Mesenchymal stem cell (in vitro differentiated cells and primary cell): ENCODE measurements around the gene KIR3DL1.

Experiments used
- DNase-seq: peaks from one replicate; pipeline ENCODE4 v3.0.0-alpha.2; 2013
- H2AFZ ChIP-seq: one replicate; pipeline ENCODE4 v1.6.1; 2013; ENCODE audit warnings: low read depth, mild to moderate bottlenecking, control low read depth, inconsistent platforms, low read length, moderate library complexity
- H2AK5ac ChIP-seq: 2 replicates; pipeline ENCODE4 v1.6.1; 2013; ENCODE audit warnings: low read length, moderate library complexity, mild to moderate bottlenecking, inconsistent platforms; ENCODE audit not compliant: severe bottlenecking
- H2BK120ac ChIP-seq: one replicate; pipeline ENCODE4 v1.6.1; 2013; ENCODE audit warnings: low read depth, mild to moderate bottlenecking, inconsistent platforms, low read length, moderate library complexity
- H2BK12ac ChIP-seq, 2 experiments: one replicate each; pipeline ENCODE4 v1.6.1; 2013; ENCODE audit warnings: inconsistent platforms in 2 of 2, low read length in 2 of 2, mild to moderate bottlenecking in 2 of 2, moderate library complexity in 2 of 2, control low read depth in 1 of 2
- H2BK15ac ChIP-seq: one replicate; pipeline ENCODE4 v1.6.1; 2013; ENCODE audit warnings: mild to moderate bottlenecking, low read depth, inconsistent platforms; ENCODE audit not compliant: poor library complexity, severe bottlenecking
- H2BK5ac ChIP-seq: 2 replicates; pipeline ENCODE4 v1.6.1; 2013; ENCODE audit warnings: low read depth, mild to moderate bottlenecking, low read length, control low read depth, inconsistent platforms; ENCODE audit not compliant: poor library complexity, severe bottlenecking
- H3K14ac ChIP-seq, 2 experiments: one replicate each; pipeline ENCODE4 v1.6.1; 2013; ENCODE audit warnings: inconsistent platforms in 2 of 2, low read length in 2 of 2, control low read depth in 1 of 2, mild to moderate bottlenecking in 1 of 2, moderate library complexity in 1 of 2
- H3K18ac ChIP-seq, 2 experiments: one replicate each; pipeline ENCODE4 v1.6.1; 2013; ENCODE audit warnings: inconsistent platforms in 2 of 2, low read length in 2 of 2, control low read depth in 1 of 2, low read depth in 1 of 2, mild to moderate bottlenecking in 1 of 2
- H3K23ac ChIP-seq, 2 experiments: one replicate each; pipeline ENCODE4 v1.6.1; 2013; ENCODE audit warnings: inconsistent platforms in 2 of 2, low read length in 2 of 2, mild to moderate bottlenecking in 2 of 2, moderate library complexity in 2 of 2, control low read depth in 1 of 2
- H3K27ac ChIP-seq: 2 replicates; pipeline ENCODE4 v1.5.1; 2013; ENCODE audit warnings: mild to moderate bottlenecking, moderate library complexity, low read length, control low read depth, inconsistent platforms; ENCODE audit not compliant: poor library complexity, severe bottlenecking
- H3K27me3 ChIP-seq, 2 experiments: 2 replicates each; pipeline versions ENCODE4 v1.6.1 to v1.7.0; 2013; ENCODE audit warnings: low read length in 2 of 2, mild to moderate bottlenecking in 2 of 2, moderate library complexity in 2 of 2, control low read depth in 1 of 2, inconsistent platforms in 1 of 2; ENCODE audit not compliant: control insufficient read depth in 1 of 2, insufficient read depth in 1 of 2
- H3K36me3 ChIP-seq, 2 experiments: 2 replicates each; pipeline versions ENCODE4 v1.6.1 to v1.7.0; 2013; ENCODE audit warnings: low read length in 2 of 2, control low read depth in 1 of 2, inconsistent platforms in 1 of 2, low read depth in 1 of 2, mild to moderate bottlenecking in 1 of 2; ENCODE audit not compliant: insufficient read depth in 2 of 2, control insufficient read depth in 1 of 2
- H3K4ac ChIP-seq, 2 experiments: one replicate each; pipeline ENCODE4 v1.6.1; 2013; ENCODE audit warnings: inconsistent platforms in 2 of 2, low read length in 2 of 2, mild to moderate bottlenecking in 2 of 2, moderate library complexity in 2 of 2, control low read depth in 1 of 2, low read depth in 1 of 2
- H3K4me1 ChIP-seq: 2 replicates; pipeline ENCODE4 v1.6.1; 2013; ENCODE audit warnings: low read depth, low read length, control low read depth; ENCODE audit not compliant: control insufficient read depth, insufficient read depth
- H3K4me2 ChIP-seq: 2 replicates; pipeline ENCODE4 v1.6.1; 2013; ENCODE audit warnings: low read length, mild to moderate bottlenecking, inconsistent platforms; ENCODE audit not compliant: poor library complexity, severe bottlenecking
- H3K4me3 ChIP-seq, 2 experiments: 2 replicates each; pipeline versions ENCODE4 v1.5.1 to v1.7.0; 2013; ENCODE audit warnings: low read length in 2 of 2, mild to moderate bottlenecking in 2 of 2, control low read depth in 1 of 2, low read depth in 1 of 2; ENCODE audit not compliant: insufficient read depth in 1 of 2
- H3K79me1 ChIP-seq: replicated peaks from 2 replicates; pipeline ENCODE4 v1.6.1; 2013; ENCODE audit warnings: mild to moderate bottlenecking, control low read depth, low read length, inconsistent platforms; ENCODE audit not compliant: poor library complexity, severe bottlenecking
- H3K9ac ChIP-seq: 2 replicates; pipeline ENCODE4 v1.7.0; 2013; ENCODE audit warnings: mild to moderate bottlenecking, low read length, moderate library complexity
- H3K9me3 ChIP-seq: 2 replicates; pipeline ENCODE4 v1.7.0; 2013; ENCODE audit warnings: mild to moderate bottlenecking, low read length; ENCODE audit not compliant: control insufficient read depth
- H4K8ac ChIP-seq: one replicate; pipeline ENCODE4 v1.6.1; 2013; ENCODE audit warnings: inconsistent platforms, mild to moderate bottlenecking, low read length, moderate library complexity
- H4K91ac ChIP-seq: one replicate; pipeline ENCODE4 v1.6.1; 2013; ENCODE audit warnings: mild to moderate bottlenecking, low read length, inconsistent platforms
- WGBS: methylation state at CpG from one replicate; pipeline ENCODE4 v1.1.7; 2013; ENCODE audit warnings: mixed read lengths; 5-methylcytosine and 5-hydroxymethylcytosine counted together

KIR3DL1 gene

DNA sequence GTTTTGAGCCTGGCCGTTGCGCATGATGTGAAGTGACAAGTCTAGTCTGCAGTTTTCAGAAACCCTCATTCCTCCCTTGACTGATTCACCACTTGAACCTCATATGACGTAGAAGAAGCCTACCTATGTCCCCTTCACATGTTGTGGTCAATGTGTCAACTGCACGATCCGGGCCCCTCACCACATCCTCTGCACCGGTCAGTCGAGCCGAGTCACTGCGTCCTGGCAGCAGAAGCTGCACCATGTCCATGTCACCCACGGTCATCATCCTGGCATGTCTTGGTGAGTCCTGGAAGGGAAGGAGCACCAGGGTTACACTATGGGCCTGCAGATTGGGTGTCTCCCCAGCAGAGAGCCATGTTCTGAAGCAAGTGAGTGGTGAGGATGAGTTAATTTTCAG lies 12.9 kb upstream of the KIR3DL1 start, which contains the start of gene KIR2DL4:
TSS of gene KIR2DL4 (plus strand) at position 201 of the 400 bp plus-strand sequence. CDS start at position 243, 42 bp downstream.
- Histone ChIP-seq H2AFZ (no peak within 1 kb of the TSS), H3K4ac (no peak within 1 kb of the TSS), H3K18ac (no peak within 1 kb of the TSS), H3K4me3 (no peak within 1 kb of the TSS), H3K9ac (no peak within 1 kb of the TSS), H2BK120ac (no peak within 1 kb of the TSS), H3K36me3 (no peaks in the 10 kb centered on the region), H3K79me1 (no peaks in the 10 kb centered on the region), H2BK12ac (no peak within 1 kb of the TSS), H2BK15ac (no peak within 1 kb of the TSS), H4K91ac (no peak within 1 kb of the TSS), H2BK5ac (no peak within 1 kb of the TSS), H3K9me3 (peaks cover 13% of the 10 kb centered on the region), H3K14ac (no peak within 1 kb of the TSS), H3K4me2 (no peak within 1 kb of the TSS), H3K4me1 (no peaks in the 10 kb centered on the region), H4K8ac (no peak within 1 kb of the TSS), H2AK5ac (no peak within 1 kb of the TSS), H3K27me3 (no peaks in the 10 kb centered on the region), H3K23ac (no peak within 1 kb of the TSS), H3K27ac (no peak within 1 kb of the TSS)
- DNase-seq: no peak
- WGBS: 83% methylated on average over 9 of the region's 10 CpGs

DNA sequence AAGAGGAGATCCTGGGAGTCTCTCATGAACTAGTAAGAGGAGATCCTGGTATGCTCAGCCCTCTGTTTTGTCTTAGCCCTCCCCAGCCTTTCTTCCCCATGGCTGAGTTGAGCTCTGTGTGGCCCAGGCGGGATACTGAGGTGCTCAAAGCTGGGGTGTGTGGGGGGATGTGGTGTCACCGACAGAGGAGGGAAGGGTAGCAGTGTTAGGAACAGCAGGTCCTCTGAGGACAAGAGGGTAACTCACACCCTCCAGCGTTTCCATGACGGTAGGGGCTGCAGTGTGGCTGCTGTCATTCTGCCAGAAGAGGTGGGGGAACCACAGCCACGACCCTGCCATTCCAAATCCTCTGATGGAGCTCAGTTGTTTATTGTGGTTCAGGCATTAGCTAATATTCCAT lies 12.2 kb upstream of the KIR3DL1 start:
- H3K4me3 ChIP-seq: no peak overlapping the region
- H2BK15ac ChIP-seq: no peak overlapping the region
- WGBS: 49% methylated on average over 2 of the region's 5 CpGs
- no peak overlapping the region for H3K14ac ChIP-seq
- no peak overlapping the region for H4K8ac ChIP-seq
- H3K27ac ChIP-seq: no peak overlapping the region
- no peaks in the 10 kb centered on the region for H3K27me3 ChIP-seq
- no peak overlapping the region for H4K91ac ChIP-seq
- H3K4me2 ChIP-seq: no peak overlapping the region
- H3K9me3 ChIP-seq: peaks cover 15% of the 10 kb centered on the region
- H3K79me1 ChIP-seq: no peaks in the 10 kb centered on the region
- H2AFZ ChIP-seq: no peak overlapping the region
- H2AK5ac ChIP-seq: no peak overlapping the region
- no peak overlapping the region for H3K23ac ChIP-seq
- no peak overlapping the region for H2BK5ac ChIP-seq
- no peaks in the 10 kb centered on the region for H3K4me1 ChIP-seq
- H2BK12ac ChIP-seq: no peak overlapping the region
- H3K18ac ChIP-seq: no peak overlapping the region
- H3K4ac ChIP-seq: no peak overlapping the region
- H3K9ac ChIP-seq: no peak overlapping the region
- H2BK120ac ChIP-seq: no peak overlapping the region
- no peak for DNase-seq
- H3K36me3 ChIP-seq: no peaks in the 10 kb centered on the region

DNA sequence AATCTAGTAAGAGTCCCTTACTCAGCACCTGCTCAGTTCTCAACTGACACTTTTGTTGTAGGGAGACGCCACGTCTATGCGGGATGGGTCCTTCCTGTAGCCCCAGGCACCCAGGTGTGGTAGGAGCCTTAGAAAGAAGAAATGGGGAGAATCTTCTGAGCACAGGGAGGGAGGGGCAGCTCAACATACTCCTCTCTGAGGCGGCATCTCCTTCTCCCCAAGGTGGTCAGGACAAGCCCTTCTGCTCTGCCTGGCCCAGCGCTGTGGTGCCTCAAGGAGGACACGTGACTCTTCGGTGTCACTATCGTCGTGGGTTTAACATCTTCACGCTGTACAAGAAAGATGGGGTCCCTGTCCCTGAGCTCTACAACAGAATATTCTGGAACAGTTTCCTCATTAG lies 11.7 kb upstream of the KIR3DL1 start:
- H3K4ac ChIP-seq: no peak overlapping the region
- H3K9ac ChIP-seq: no peak overlapping the region
- no peak overlapping the region for H2BK15ac ChIP-seq
- no peak overlapping the region for H4K8ac ChIP-seq
- no peaks in the 10 kb centered on the region for H3K4me1 ChIP-seq
- no peaks in the 10 kb centered on the region for H3K27me3 ChIP-seq
- no peak overlapping the region for H3K4me3 ChIP-seq
- H3K23ac ChIP-seq: no peak overlapping the region
- no peak overlapping the region for H3K27ac ChIP-seq
- no peak overlapping the region for H4K91ac ChIP-seq
- H2BK5ac ChIP-seq: no peak overlapping the region
- no peaks in the 10 kb centered on the region for H3K36me3 ChIP-seq
- H2BK120ac ChIP-seq: no peak overlapping the region
- no peak overlapping the region for H3K18ac ChIP-seq
- no peak overlapping the region for H2AFZ ChIP-seq
- H3K79me1 ChIP-seq: no peaks in the 10 kb centered on the region
- no peak overlapping the region for H3K4me2 ChIP-seq
- peaks cover 16% of the 10 kb centered on the region for H3K9me3 ChIP-seq
- no peak for DNase-seq
- 71% methylated on average over 10 of the region's 10 CpGs for WGBS
- H3K14ac ChIP-seq: no peak overlapping the region
- H2AK5ac ChIP-seq: no peak overlapping the region
- H2BK12ac ChIP-seq: no peak overlapping the region

DNA sequence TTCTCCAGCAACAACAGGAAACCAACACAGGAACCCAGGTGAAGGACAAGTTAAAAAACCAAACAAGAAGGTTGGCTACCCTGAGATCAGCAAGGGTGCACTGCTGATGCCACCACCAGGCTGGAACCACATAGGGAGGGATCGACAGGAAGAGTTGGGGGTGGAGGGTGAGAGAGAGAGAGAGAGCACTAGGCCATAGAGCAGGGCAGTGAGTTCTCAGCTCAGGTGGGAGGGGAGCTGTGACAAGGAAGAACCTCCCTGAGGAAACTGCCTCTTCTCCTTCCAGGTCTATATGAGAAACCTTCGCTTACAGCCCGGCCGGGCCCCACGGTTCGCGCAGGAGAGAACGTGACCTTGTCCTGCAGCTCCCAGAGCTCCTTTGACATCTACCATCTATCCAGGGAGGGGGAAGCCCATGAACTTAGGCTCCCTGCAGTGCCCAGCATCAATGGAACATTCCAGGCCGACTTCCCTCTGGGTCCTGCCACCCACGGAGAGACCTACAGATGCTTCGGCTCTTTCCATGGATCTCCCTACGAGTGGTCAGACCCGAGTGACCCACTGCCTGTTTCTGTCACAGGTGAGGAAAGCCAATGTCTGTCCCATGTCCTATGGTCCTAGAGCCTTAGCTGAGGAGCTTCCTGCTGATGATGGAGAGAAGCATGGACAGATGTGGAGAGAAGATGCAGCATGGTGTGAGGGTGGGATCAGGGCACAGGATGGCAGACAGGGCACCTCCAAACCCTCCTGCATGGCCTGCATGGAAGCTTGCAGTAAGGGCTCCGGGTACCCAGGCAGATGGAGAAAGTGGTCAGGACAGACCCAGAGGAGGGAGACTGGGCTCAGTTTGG lies 10.4 kb upstream of the KIR3DL1 start:
- no peak overlapping the region for H3K23ac ChIP-seq
- H3K18ac ChIP-seq: no peak overlapping the region
- no peak overlapping the region for H4K91ac ChIP-seq
- H2BK120ac ChIP-seq: no peak overlapping the region
- no peaks in the 10 kb centered on the region for H3K79me1 ChIP-seq
- no peak overlapping the region for H3K4me2 ChIP-seq
- H3K14ac ChIP-seq: no peak overlapping the region
- no peaks in the 10 kb centered on the region for H3K36me3 ChIP-seq
- H4K8ac ChIP-seq: no peak overlapping the region
- H2AFZ ChIP-seq: no peak overlapping the region
- DNase-seq: no peak
- no peak overlapping the region for H2AK5ac ChIP-seq
- WGBS: 76% methylated on average over 13 of the region's 14 CpGs
- H3K27ac ChIP-seq: no peak overlapping the region
- no peaks in the 10 kb centered on the region for H3K4me1 ChIP-seq
- no peaks in the 10 kb centered on the region for H3K27me3 ChIP-seq
- H3K4ac ChIP-seq: no peak overlapping the region
- no peak overlapping the region for H2BK5ac ChIP-seq
- H3K4me3 ChIP-seq: no peak overlapping the region
- no peak overlapping the region for H2BK12ac ChIP-seq
- H3K9me3 ChIP-seq: peaks cover 16% of the 10 kb centered on the region
- H3K9ac ChIP-seq: no peak overlapping the region
- H2BK15ac ChIP-seq: no peak overlapping the region
